ENCODE measurements around the gene PGBD4.

- no peak for TF ChIP-seq CTCF (IDR thresholded peaks at IDR 0.05)
- no peak for TF ChIP-seq POLR2A (IDR thresholded peaks at IDR 0.05)
- no peak for TF ChIP-seq POLR2AphosphoS5 (IDR thresholded peaks at IDR 0.05)
- no peak for TF ChIP-seq EP300 (IDR thresholded peaks at IDR 0.05)
Observed at GRCh38 chr15:34155859-34156258, 54.0 kb downstream of the PGBD4 start.

Measured in sigmoid colon (tissue), 4 donors.